Gastrocnemius medialis (tissue), 4 donors: ENCODE results near the gene C14orf180. TPM values are rescaled to one million over a fixed set of nuclear protein-coding genes. Genes with fewer than 3 reads are reported as not detected.

Experiments used
- ATAC-seq, 2 donors: fragments of 150-250 bp; one replicate each; pipeline ENCODE4 v1.9.1; 2016
- DNase-seq, 2 donors: peaks; one replicate each; pipeline ENCODE4 v3.0.0-alpha.2; 2019
- H3K27ac ChIP-seq, 4 donors: fragments of 200-600 bp; sonication (generic); 1 replicate in 1 of 4; 2 replicates in 3 of 4; pipeline ENCODE4 v1.5.1; 2016 to 2018; ENCODE audit warnings: mild to moderate bottlenecking in 2 of 4, moderate library complexity in 1 of 4
- H3K27me3 ChIP-seq, 3 donors: fragments of 200-600 bp; sonication (generic) in 2 of 3; 1 replicate in 1 of 3; 2 replicates in 2 of 3; pipeline versions ENCODE4 v1.5.1 to v1.6.0; 2016 to 2019; ENCODE audit warnings: mild to moderate bottlenecking in 1 of 3, moderate library complexity in 1 of 3
- H3K36me3 ChIP-seq, 2 donors: fragments of 200-600 bp; sonication (generic) in 1 of 2; one replicate each; pipeline ENCODE4 v1.5.1; 2017 to 2018
- H3K4me1 ChIP-seq, 2 donors: fragments of 200-600 bp; sonication (generic) in 1 of 2; one replicate each; pipeline ENCODE4 v1.5.1; 2016 to 2017; ENCODE audit warnings: mild to moderate bottlenecking in 2 of 2
- H3K4me3 ChIP-seq, 4 donors: fragments of 200-600 bp; sonication (generic) in 3 of 4; 1 replicate in 1 of 4; 2 replicates in 3 of 4; pipeline ENCODE4 v1.5.1; 2016 to 2019; ENCODE audit warnings: mild to moderate bottlenecking in 2 of 4
- H3K9me3 ChIP-seq, 3 donors: fragments of 200-600 bp; sonication (generic) in 2 of 3; 1 replicate in 1 of 3; 2 replicates in 2 of 3; pipeline ENCODE4 v1.5.1; 2016 to 2019
- POLR2A ChIP-seq, 2 donors: fragments of 450-650 bp; IDR thresholded peaks; one replicate each; pipeline ENCODE4 v1.6.1; 2017; ENCODE audit warnings: antibody characterized with exemption in 2 of 2, mild to moderate bottlenecking in 2 of 2, moderate library complexity in 2 of 2
- in situ Hi-C, 4 donors: fragments of 200-750 bp; cut with MboI; loops; one replicate each; pipeline versions ENCODE4 v1.15.0 to v1.8.0; 2017; ENCODE audit warnings: low sequenced_read_pairs in 4 of 4
- intact Hi-C: fragments of 100-400 bp; cut with DNase I; formaldehyde crosslinking; loops from one replicate; pipeline ENCODE4 v1.15.1; 2023; ENCODE audit warnings: low total_unique reads
- total RNA-seq, 4 donors: library from RNA; depleted of rRNA; stranded (reverse); fragments of >200 nt; gene quantifications; one replicate each; pipeline versions ENCODE4 v1.1.0 to v1.2.3, GENCODE V29; 2016
- TF ChIP-seq, protein P1 (sequence below), 5 experiments: fragments of 450-650 bp in 3 of 5; fragments of 200-600 bp in 2 of 5; sonication (generic) in 2 of 5; IDR thresholded peaks in 4 of 5; conservative IDR thresholded peaks in 1 of 5; 1 replicate in 4 of 5; 2 replicates in 1 of 5; pipeline ENCODE4 v1.5.1; 2016 to 2019; ENCODE audit warnings: antibody characterized with exemption in 5 of 5, mild to moderate bottlenecking in 3 of 5, moderate library complexity in 3 of 5

Gene C14orf180
- total RNA-seq, 4 donors from 2014 or later, result 0.16 to 1.5 (median 0.25) TPM

DNA sequence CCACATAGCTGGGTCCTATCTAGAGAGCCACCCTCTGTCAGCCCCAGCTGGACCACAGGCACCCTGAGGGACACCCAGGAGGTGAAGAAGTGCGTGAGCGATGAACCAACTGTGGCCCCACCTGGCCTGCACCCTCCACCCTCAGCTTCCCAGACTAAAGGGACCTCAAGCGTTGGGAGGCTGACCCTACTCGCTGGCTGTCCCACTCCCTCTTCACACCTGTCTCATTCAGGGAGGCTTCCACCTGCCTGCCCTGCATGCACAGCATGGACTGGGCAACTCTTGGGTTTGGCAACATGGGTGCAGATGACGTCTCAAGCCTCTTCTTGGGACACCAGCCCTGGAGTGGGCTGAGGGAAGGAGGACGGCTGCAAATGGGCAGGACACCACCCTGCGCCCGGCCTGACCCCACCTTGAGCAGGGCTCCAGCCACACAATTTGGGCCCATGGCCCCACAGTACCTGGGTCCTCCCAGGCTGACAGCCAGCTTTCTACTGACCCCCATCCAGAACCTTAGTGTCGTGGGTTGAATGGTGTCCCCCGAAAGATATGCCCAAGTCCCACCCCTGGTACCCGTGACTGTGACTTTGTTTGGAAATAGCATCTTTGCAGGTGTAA lies 22.9 kb downstream of the C14orf180 start:
- Histone ChIP-seq H3K36me3 (no peaks in the 10 kb centered on the region), H3K4me3 (no peak overlapping the region), H3K27ac (no peak overlapping the region), H3K27me3 (peaks cover 57 to 66% (median 58%) of the 10 kb centered on the region in 3 donors), H3K4me1 (no peaks in the 10 kb centered on the region), H3K9me3 (no peaks in the 10 kb centered on the region)
- intact Hi-C loops (no loop called here), in situ Hi-C loops (no loop called here)
- no peak for DNase-seq
- TF ChIP-seq, protein P1, sequence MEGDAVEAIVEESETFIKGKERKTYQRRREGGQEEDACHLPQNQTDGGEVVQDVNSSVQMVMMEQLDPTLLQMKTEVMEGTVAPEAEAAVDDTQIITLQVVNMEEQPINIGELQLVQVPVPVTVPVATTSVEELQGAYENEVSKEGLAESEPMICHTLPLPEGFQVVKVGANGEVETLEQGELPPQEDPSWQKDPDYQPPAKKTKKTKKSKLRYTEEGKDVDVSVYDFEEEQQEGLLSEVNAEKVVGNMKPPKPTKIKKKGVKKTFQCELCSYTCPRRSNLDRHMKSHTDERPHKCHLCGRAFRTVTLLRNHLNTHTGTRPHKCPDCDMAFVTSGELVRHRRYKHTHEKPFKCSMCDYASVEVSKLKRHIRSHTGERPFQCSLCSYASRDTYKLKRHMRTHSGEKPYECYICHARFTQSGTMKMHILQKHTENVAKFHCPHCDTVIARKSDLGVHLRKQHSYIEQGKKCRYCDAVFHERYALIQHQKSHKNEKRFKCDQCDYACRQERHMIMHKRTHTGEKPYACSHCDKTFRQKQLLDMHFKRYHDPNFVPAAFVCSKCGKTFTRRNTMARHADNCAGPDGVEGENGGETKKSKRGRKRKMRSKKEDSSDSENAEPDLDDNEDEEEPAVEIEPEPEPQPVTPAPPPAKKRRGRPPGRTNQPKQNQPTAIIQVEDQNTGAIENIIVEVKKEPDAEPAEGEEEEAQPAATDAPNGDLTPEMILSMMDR (IDR thresholded peaks at IDR 0.05 in 4 of 5, conservative IDR thresholded peaks at IDR 0.05 in 1 of 5), result no peak
- no peak for TF ChIP-seq POLR2A (IDR thresholded peaks at IDR 0.05)
- ATAC-seq, result no peak

DNA sequence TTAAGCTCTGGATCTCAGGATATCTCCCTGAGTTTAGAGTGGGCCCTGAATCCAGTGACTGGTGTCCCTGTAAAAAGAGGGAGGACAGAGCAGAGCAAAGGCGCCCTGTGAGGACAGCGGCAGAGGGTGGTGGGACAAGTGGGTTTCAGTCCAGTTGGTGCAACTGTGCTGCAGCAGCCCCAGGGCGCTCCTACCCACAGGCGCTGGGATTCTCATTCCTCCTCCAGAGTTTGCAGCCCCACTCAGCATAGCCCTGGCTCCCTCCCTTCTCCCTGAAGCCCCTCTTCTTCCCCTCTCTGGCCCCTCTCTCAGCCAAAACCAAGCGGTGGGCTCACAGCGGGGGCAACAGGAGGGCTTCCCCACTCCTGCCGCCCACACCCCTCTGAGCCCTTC lies 23.4 kb downstream of the C14orf180 start:
- Histone ChIP-seq H3K27me3 (peaks cover 55 to 69% (median 57%) of the 10 kb centered on the region in 3 donors), H3K4me3 (no peak overlapping the region), H3K27ac (no peak overlapping the region), H3K4me1 (no peaks in the 10 kb centered on the region), H3K9me3 (no peaks in the 10 kb centered on the region), H3K36me3 (no peaks in the 10 kb centered on the region)
- intact Hi-C loops (no loop called here), in situ Hi-C loops (no loop called here)
- ATAC-seq (no peak), DNase-seq (no peak)
- TF ChIP-seq, protein P1 (IDR thresholded peaks at IDR 0.05 in 4 of 5, conservative IDR thresholded peaks at IDR 0.05 in 1 of 5), result no peak
- TF ChIP-seq POLR2A (IDR thresholded peaks at IDR 0.05), result no peak

DNA sequence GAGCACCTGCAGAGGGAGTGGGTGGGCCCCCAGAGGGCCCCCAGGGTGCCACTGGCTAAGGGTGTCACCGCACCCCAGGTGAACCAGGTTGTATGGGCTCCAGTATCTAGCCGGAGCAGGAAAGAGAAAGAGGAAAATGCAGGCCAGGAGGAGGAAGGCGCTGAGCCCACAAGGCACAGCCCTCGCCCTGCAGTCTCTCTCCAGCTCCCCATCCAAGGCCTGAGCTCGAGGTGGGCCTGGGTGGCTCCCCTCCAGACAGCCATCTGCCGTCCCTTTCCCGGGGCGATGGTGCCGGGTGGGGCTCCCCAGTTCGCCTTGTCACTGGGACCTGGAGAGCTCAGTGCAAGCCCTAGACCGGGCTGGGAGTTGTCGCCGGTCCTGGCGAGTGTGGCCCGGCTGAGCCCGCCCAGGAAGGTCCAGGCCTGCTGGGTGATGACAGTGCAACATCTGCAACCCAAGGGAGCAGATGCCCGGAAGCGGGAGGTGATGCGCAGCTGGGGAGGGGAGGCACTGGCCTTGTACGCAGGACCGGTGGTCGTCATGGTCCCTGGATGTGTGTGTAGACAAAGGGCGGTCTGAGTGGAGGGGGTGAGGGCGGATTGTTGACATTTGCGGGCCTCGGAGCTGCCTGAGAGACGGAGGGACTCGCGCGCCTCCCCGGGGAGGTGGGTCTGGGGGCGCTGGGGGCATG lies 24.3 kb downstream of the C14orf180 start:
- H3K36me3 ChIP-seq, result no peaks in the 10 kb centered on the region
- intact Hi-C loops (no loop called here), in situ Hi-C loops (no loop called here)
- H3K4me1 ChIP-seq, result no peaks in the 10 kb centered on the region
- no peak for TF ChIP-seq POLR2A (IDR thresholded peaks at IDR 0.05)
- TF ChIP-seq, protein P1 (IDR thresholded peaks at IDR 0.05 in 4 of 5, conservative IDR thresholded peaks at IDR 0.05 in 1 of 5), result no peak
- H3K9me3 ChIP-seq, result no peaks in the 10 kb centered on the region
- no peak overlapping the region for H3K4me3 ChIP-seq
- H3K27me3 ChIP-seq, result peaks cover 49 to 73% (median 55%) of the 10 kb centered on the region in 3 donors
- no peak for ATAC-seq
- no peak overlapping the region for H3K27ac ChIP-seq
- no peak for DNase-seq

DNA sequence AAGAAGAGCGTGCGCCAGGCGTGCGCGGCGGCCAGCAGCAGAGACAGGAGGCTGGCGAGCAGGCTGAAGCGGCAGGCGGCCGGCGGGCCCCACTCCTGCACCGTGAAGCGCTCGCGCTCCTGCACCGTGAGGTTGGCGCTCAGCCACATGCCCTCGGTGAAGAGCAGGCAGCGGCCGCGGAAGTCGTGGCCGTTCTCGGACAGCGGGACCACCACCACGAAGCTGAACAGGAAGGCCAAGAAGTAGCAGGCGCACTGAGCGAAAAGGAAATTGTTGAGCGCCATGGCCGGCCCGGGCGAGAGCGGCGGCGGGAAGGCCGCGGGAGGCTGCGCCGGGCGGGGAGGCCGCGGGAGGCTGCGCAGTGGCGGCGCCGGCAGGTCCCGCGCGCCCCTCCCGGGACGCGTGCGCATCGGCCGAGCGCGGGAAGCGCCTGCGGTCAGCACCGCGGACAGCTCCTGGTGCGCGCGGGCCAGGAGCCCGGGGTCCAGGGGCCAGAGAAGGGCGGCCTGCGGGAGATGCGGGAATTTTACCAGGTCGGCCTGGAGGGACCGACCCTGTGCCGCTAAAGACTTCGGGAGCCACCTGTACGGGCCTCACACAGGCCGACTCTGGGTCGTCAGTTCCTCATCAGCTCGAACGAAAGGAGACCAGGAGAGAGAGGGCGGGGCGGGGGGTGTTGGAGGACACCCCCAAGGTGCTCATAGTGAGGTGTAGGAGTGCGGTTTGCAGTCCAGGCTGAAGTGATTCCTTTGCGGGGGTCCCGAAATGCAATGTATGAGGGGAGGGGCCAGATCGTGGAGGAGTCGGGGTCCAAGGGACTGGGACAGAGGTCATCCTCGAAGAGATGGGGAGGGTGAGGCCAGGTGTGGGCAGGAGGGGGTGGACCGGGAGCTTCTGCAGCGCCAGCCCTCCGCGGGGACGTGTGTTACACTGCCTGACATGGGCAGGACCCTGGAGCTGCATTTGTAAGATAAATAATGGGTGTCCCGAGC lies 25.2 kb downstream of the C14orf180 start, which contains the start of gene TMEM179:
Gene TMEM179, minus strand, starts transcription at position 315 of the 992 bp plus-strand sequence. Its CDS starts 31 bp downstream, at position 284.
- Histone ChIP-seq H3K27ac (no peak within 1 kb of the TSS), H3K4me1 (no peaks in the 10 kb centered on the region), H3K27me3 (peaks cover 44 to 66% (median 46%) of the 10 kb centered on the region in 3 donors), H3K9me3 (no peaks in the 10 kb centered on the region), H3K4me3 (no peak within 1 kb of the TSS), H3K36me3 (no peaks in the 10 kb centered on the region)
- no peak for TF ChIP-seq POLR2A (IDR thresholded peaks at IDR 0.05)
- intact Hi-C loops (no loop called here), in situ Hi-C loops (no loop called here)
- no peak for DNase-seq
- ATAC-seq, result no peak
